CD4-positive, alpha-beta T cell (primary cell): ENCODE data around the gene FAT4. TPM values are rescaled to one million over a fixed set of nuclear protein-coding genes. Genes with fewer than 3 reads are reported as not detected.

Source experiments
- ATAC-seq: fragments of 200-7000 bp; cut with Tn5 transposase; one replicate; pipeline ENCODE4 v1.10.0; 2022; ENCODE audit warnings: mild to moderate bottlenecking; ENCODE audit not compliant: poor library complexity
- CTCF ChIA-PET: fragments of 350-600 bp; sonication (Branson Sonifier 250); formaldehyde crosslinking; loops from one replicate; lab custom pipeline; 2021; ENCODE audit warnings: antibody characterized with exemption, inconsistent platforms; lab: Charles Lee
- POLR2A ChIA-PET: fragments of 350-600 bp; sonication (Branson Sonifier 250); formaldehyde crosslinking; loops from one replicate; lab custom pipeline; 2021; ENCODE audit warnings: antibody characterized with exemption, inconsistent platforms; lab: Charles Lee
- DNase-seq, 14 experiments: peaks; one replicate each; pipeline ENCODE4 v3.0.0-alpha.2; 2013 to 2020; ENCODE audit warnings: mixed read lengths in 2 of 14
- H3K27ac ChIP-seq, 2 donors: one replicate each; pipeline versions ENCODE4 v1.5.1 to v1.7.0; 2013; ENCODE audit warnings: low read length in 2 of 2, low read depth in 1 of 2, mild to moderate bottlenecking in 1 of 2
- H3K27me3 ChIP-seq, 2 experiments: 1 replicate in 1 of 2; 2 replicates in 1 of 2; pipeline versions ENCODE4 v1.6.1 to v1.7.0; 2013; ENCODE audit warnings: low read length in 2 of 2, control low read depth in 1 of 2, mild to moderate bottlenecking in 1 of 2, moderate library complexity in 1 of 2; ENCODE audit not compliant: insufficient read depth in 2 of 2, control insufficient read depth in 1 of 2
- H3K36me3 ChIP-seq: one replicate; pipeline ENCODE4 v1.6.1; 2013; ENCODE audit warnings: low read length, control low read depth; ENCODE audit not compliant: insufficient read depth
- H3K4me1 ChIP-seq: one replicate; pipeline ENCODE4 v1.6.1; 2013; ENCODE audit warnings: low read length, control low read depth; ENCODE audit not compliant: insufficient read depth
- H3K4me3 ChIP-seq: one replicate; pipeline ENCODE4 v1.5.1; 2013; ENCODE audit warnings: mild to moderate bottlenecking, low read length, moderate library complexity
- H3K9me3 ChIP-seq, 2 experiments: 1 replicate in 1 of 2; 2 replicates in 1 of 2; pipeline versions ENCODE4 v1.6.1 to v1.7.0; 2013; ENCODE audit warnings: low read length in 2 of 2, mild to moderate bottlenecking in 2 of 2, control low read depth in 1 of 2, moderate library complexity in 1 of 2; ENCODE audit not compliant: control insufficient read depth in 1 of 2, insufficient read depth in 1 of 2
- H3K27ac Mint-ChIP-seq: one replicate; pipeline ENCODE4 v1.8.0; 2020; ENCODE audit warnings: mixed read lengths
- H3K27me3 Mint-ChIP-seq: one replicate; pipeline ENCODE4 v1.8.0; 2021; ENCODE audit warnings: mixed read lengths
- H3K36me3 Mint-ChIP-seq: one replicate; pipeline ENCODE4 v1.8.0; 2021; ENCODE audit warnings: low read depth, mixed read lengths
- H3K4me1 Mint-ChIP-seq: one replicate; pipeline ENCODE4 v1.8.0; 2021; ENCODE audit warnings: low read depth, mixed read lengths
- H3K4me3 Mint-ChIP-seq: one replicate; pipeline ENCODE4 v1.8.0; 2020; ENCODE audit warnings: mild to moderate bottlenecking, mixed read lengths
- H3K9me3 Mint-ChIP-seq: one replicate; pipeline ENCODE4 v1.8.0; 2020; ENCODE audit warnings: mixed read lengths
- intact Hi-C, 2 experiments: fragments of 100-400 bp; cut with DNase I in 1 of 2; cut with micrococcal nuclease in 1 of 2; formaldehyde crosslinking; loops; one replicate each; pipeline versions ENCODE4 v1.15.1 to v1.9.0; 2023 to 2025; cut with DNase I, micrococcal nuclease
- total RNA-seq, 174 experiments: library from RNA in 2 of 174; stranded (reverse) in 2 of 174; gene quantifications; one replicate each; pipeline ENCODE4 v1.2.3 and lab custom pipeline; 2021 to 2026
- TF ChIP-seq, protein P1 (sequence below): fragments of 200-600 bp; IDR thresholded peaks from one replicate; pipeline ENCODE4 v1.8.0; 2022; ENCODE audit warnings: antibody characterized with exemption, mild to moderate bottlenecking

FAT4 gene
- total RNA-seq, 2 experiments from 2014 or later = not detected

DNA sequence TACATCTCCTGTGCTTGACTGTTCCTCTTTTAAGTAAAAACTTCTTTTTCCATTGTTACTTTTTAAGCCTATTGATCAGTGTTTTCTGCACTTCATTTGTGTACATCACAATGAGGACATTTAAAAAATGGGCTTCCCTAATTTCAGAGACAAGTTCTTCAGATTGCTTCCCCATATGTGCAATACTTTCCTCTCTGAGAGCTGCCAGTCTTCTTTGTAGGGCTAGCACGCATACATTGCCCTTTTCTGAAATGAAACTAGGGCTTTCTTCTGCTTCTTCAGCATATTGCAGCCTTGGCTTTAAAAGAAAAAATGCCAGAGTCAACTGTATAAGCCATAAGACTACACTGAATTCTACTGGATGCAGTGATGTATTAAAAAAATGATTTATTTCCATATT lies 37.8 kb downstream of the FAT4 start:
- H3K9me3 ChIP-seq = no peaks in the 10 kb centered on the region
- H3K4me3 ChIP-seq = no peak overlapping the region
- H3K27ac ChIP-seq = no peak overlapping the region
- H3K36me3 Mint-ChIP-seq = no peaks in the 10 kb centered on the region
- H3K4me3 Mint-ChIP-seq = no peak overlapping the region
- DNase-seq = no peak
- intact Hi-C loops = no loop called here
- no peaks in the 10 kb centered on the region for H3K4me1 ChIP-seq
- no peaks in the 10 kb centered on the region for H3K36me3 ChIP-seq
- no peak for ATAC-seq
- ChIA-PET POLR2A (no interaction called here), CTCF (no interaction called here)
- no peaks in the 10 kb centered on the region for H3K4me1 Mint-ChIP-seq
- no peaks in the 10 kb centered on the region for H3K9me3 Mint-ChIP-seq
- TF ChIP-seq, protein P1, sequence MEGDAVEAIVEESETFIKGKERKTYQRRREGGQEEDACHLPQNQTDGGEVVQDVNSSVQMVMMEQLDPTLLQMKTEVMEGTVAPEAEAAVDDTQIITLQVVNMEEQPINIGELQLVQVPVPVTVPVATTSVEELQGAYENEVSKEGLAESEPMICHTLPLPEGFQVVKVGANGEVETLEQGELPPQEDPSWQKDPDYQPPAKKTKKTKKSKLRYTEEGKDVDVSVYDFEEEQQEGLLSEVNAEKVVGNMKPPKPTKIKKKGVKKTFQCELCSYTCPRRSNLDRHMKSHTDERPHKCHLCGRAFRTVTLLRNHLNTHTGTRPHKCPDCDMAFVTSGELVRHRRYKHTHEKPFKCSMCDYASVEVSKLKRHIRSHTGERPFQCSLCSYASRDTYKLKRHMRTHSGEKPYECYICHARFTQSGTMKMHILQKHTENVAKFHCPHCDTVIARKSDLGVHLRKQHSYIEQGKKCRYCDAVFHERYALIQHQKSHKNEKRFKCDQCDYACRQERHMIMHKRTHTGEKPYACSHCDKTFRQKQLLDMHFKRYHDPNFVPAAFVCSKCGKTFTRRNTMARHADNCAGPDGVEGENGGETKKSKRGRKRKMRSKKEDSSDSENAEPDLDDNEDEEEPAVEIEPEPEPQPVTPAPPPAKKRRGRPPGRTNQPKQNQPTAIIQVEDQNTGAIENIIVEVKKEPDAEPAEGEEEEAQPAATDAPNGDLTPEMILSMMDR = no peak
- no peaks in the 10 kb centered on the region for H3K27me3 Mint-ChIP-seq
- H3K27me3 ChIP-seq = no peaks in the 10 kb centered on the region
- no peak overlapping the region for H3K27ac Mint-ChIP-seq

DNA sequence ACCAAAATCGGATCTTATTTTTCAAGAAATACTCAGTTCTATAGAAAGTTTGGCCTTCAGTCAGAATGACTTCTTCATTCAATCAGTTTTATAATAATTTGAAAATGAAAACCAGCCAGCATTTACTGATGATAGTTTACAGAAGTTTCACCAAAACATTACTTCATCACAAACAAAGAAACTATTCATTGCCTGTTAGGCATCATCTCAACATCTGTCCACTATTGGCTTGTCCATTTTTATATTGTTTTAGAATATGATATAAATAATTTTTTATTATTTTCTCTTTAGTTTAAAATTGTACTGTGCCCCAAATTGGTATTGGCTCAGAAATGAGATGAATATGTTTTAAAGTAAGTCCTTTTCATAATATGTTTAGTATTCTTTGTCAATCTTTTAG lies 38.4 kb downstream of the FAT4 start:
- Histone ChIP-seq H3K9me3 (no peaks in the 10 kb centered on the region), H3K4me3 (no peak overlapping the region), H3K27me3 (no peaks in the 10 kb centered on the region), H3K4me1 (no peaks in the 10 kb centered on the region), H3K36me3 (no peaks in the 10 kb centered on the region), H3K27ac (no peak overlapping the region)
- Mint-ChIP-seq H3K27me3 (no peaks in the 10 kb centered on the region), H3K4me1 (no peaks in the 10 kb centered on the region), H3K4me3 (no peak overlapping the region), H3K36me3 (no peaks in the 10 kb centered on the region), H3K9me3 (no peaks in the 10 kb centered on the region), H3K27ac (no peak overlapping the region)
- ChIA-PET POLR2A (no interaction called here), CTCF (no interaction called here)
- intact Hi-C loops = no loop called here
- DNase-seq = no peak
- TF ChIP-seq, protein P1 = no peak
- no peak for ATAC-seq

DNA sequence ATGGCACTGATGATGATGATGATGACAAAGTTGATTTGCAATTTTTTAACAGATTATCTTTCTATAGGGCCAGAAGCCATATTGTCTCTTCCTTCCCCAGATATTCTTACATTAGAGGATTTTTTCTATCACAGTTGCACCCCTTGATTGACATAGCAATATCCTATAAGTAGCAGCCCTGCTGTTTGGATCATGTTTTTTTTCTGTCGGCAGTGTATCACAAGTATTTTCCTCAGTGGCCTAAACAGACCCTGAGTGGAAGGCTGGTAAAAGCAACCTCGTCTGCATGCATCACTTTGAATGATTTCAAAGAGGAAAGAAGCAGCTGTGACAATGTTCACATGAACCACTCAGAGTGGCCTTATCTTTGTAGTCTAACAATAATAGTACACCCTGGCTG lies 41.0 kb downstream of the FAT4 start:
- Mint-ChIP-seq H3K27me3 (no peaks in the 10 kb centered on the region), H3K9me3 (peaks cover 2% of the 10 kb centered on the region), H3K36me3 (no peaks in the 10 kb centered on the region), H3K4me1 (no peaks in the 10 kb centered on the region), H3K27ac (no peak overlapping the region), H3K4me3 (no peak overlapping the region)
- Histone ChIP-seq H3K4me1 (no peaks in the 10 kb centered on the region), H3K27me3 (no peaks in the 10 kb centered on the region), H3K27ac (no peak overlapping the region), H3K4me3 (no peak overlapping the region), H3K36me3 (no peaks in the 10 kb centered on the region), H3K9me3 (peaks cover 0 to 4% of the 10 kb centered on the region in 2 experiments)
- ATAC-seq = no peak
- POLR2A ChIA-PET = no interaction called here
- DNase-seq = no peak
- CTCF ChIA-PET = no interaction called here
- intact Hi-C loops = no loop called here
- TF ChIP-seq, protein P1 = no peak
